ENCODE data around the gene COPS7A.

COPS7A gene

GRCh38 chr12:6754411-6754810 is 30.6 kb downstream of the COPS7A start:
- DNase-seq: no peak
- Histone ChIP-seq H3K14ac (ENCODE audit: low read length in 2 of 2) (no peak overlapping the region), H3K9ac (ENCODE audit: low read length) (no peak overlapping the region), H2BK15ac (ENCODE audit: low read depth, poor library complexity, severe bottlenecking) (no peak overlapping the region), H3K9me3 (ENCODE audit: control insufficient read depth, low read length) (no peaks in the 10 kb centered on the region), H2BK12ac (ENCODE audit: low read length in 2 of 2) (no peak overlapping the region), H3K4me3 (ENCODE audit: insufficient read depth in 1 of 2, low read depth in 1 of 2, low read length in 2 of 2) (no peak overlapping the region), H3K27ac (ENCODE audit: low read length, poor library complexity, severe bottlenecking) (no peak overlapping the region), H4K8ac (ENCODE audit: low read length) (no peak overlapping the region), H3K4ac (ENCODE audit: low read depth in 1 of 2, low read length in 2 of 2) (no peak overlapping the region), H2BK5ac (ENCODE audit: low read depth, low read length, poor library complexity, severe bottlenecking) (no peak overlapping the region), H3K36me3 (ENCODE audit: control insufficient read depth in 1 of 2, insufficient read depth in 2 of 2, low read depth in 1 of 2, low read length in 2 of 2) (peaks cover 21 to 26% of the 10 kb centered on the region in 2 experiments), H3K79me1 (replicated peaks; ENCODE audit: low read length, poor library complexity, severe bottlenecking) (peaks cover 10% of the 10 kb centered on the region), H3K4me2 (ENCODE audit: low read length, poor library complexity, severe bottlenecking) (no peak overlapping the region), H2AK5ac (ENCODE audit: low read length, severe bottlenecking) (no peak overlapping the region), H3K23ac (ENCODE audit: low read length in 2 of 2) (no peak overlapping the region), H3K27me3 (ENCODE audit: control insufficient read depth in 1 of 2, insufficient read depth in 1 of 2, low read length in 2 of 2) (no peaks in the 10 kb centered on the region), H2BK120ac (ENCODE audit: low read depth, low read length) (no peak overlapping the region), H3K4me1 (ENCODE audit: control insufficient read depth, insufficient read depth, low read depth, low read length) (peaks cover 8% of the 10 kb centered on the region), H4K91ac (ENCODE audit: low read length) (no peak overlapping the region), H2AFZ (ENCODE audit: low read depth, low read length) (no peak overlapping the region), H3K18ac (ENCODE audit: low read depth in 1 of 2, low read length in 2 of 2) (no peak overlapping the region)
- WGBS: 94% methylated on average over 2 of the region's 2 CpGs

GRCh38 chr12:6757028-6757690 is 33.3 kb downstream of the COPS7A start:
- no peak overlapping the region for H3K9ac ChIP-seq (ENCODE audit: low read length)
- WGBS: 85% methylated on average over 7 of the region's 8 CpGs
- no peak overlapping the region for H2BK120ac ChIP-seq (ENCODE audit: low read depth, low read length)
- no peak overlapping the region for H3K4me3 ChIP-seq (ENCODE audit: insufficient read depth in 1 of 2, low read depth in 1 of 2, low read length in 2 of 2)
- H3K14ac ChIP-seq (ENCODE audit: low read length in 2 of 2): no peak overlapping the region
- H3K9me3 ChIP-seq (ENCODE audit: control insufficient read depth, low read length): no peaks in the 10 kb centered on the region
- no peaks in the 10 kb centered on the region for H3K79me1 ChIP-seq (replicated peaks; ENCODE audit: low read length, poor library complexity, severe bottlenecking)
- H3K27ac ChIP-seq (ENCODE audit: low read length, poor library complexity, severe bottlenecking): no peak overlapping the region
- DNase-seq: no peak
- no peaks in the 10 kb centered on the region for H3K27me3 ChIP-seq (ENCODE audit: control insufficient read depth in 1 of 2, insufficient read depth in 1 of 2, low read length in 2 of 2)
- no peak overlapping the region for H3K4ac ChIP-seq (ENCODE audit: low read depth in 1 of 2, low read length in 2 of 2)
- no peak overlapping the region for H2AFZ ChIP-seq (ENCODE audit: low read depth, low read length)
- peaks cover 4% of the 10 kb centered on the region for H3K4me1 ChIP-seq (ENCODE audit: control insufficient read depth, insufficient read depth, low read depth, low read length)
- H3K23ac ChIP-seq (ENCODE audit: low read length in 2 of 2): no peak overlapping the region
- no peak overlapping the region for H2BK15ac ChIP-seq (ENCODE audit: low read depth, poor library complexity, severe bottlenecking)
- no peak overlapping the region for H2AK5ac ChIP-seq (ENCODE audit: low read length, severe bottlenecking)
- H3K4me2 ChIP-seq (ENCODE audit: low read length, poor library complexity, severe bottlenecking): no peak overlapping the region
- H3K36me3 ChIP-seq (ENCODE audit: control insufficient read depth in 1 of 2, insufficient read depth in 2 of 2, low read depth in 1 of 2, low read length in 2 of 2): no peaks in the 10 kb centered on the region
- no peak overlapping the region for H4K91ac ChIP-seq (ENCODE audit: low read length)
- no peak overlapping the region for H4K8ac ChIP-seq (ENCODE audit: low read length)
- no peak overlapping the region for H3K18ac ChIP-seq (ENCODE audit: low read depth in 1 of 2, low read length in 2 of 2)
- H2BK5ac ChIP-seq (ENCODE audit: low read depth, low read length, poor library complexity, severe bottlenecking): no peak overlapping the region
- no peak overlapping the region for H2BK12ac ChIP-seq (ENCODE audit: low read length in 2 of 2)

GRCh38 chr12:6758506-6759095 is 34.8 kb downstream of the COPS7A start:
- Histone ChIP-seq H3K4me2 (ENCODE audit: low read length, poor library complexity, severe bottlenecking) (no peak overlapping the region), H4K91ac (ENCODE audit: low read length) (no peak overlapping the region), H3K14ac (ENCODE audit: low read length in 2 of 2) (no peak overlapping the region), H3K18ac (ENCODE audit: low read depth in 1 of 2, low read length in 2 of 2) (no peak overlapping the region), H3K9ac (ENCODE audit: low read length) (no peak overlapping the region), H3K27me3 (ENCODE audit: control insufficient read depth in 1 of 2, insufficient read depth in 1 of 2, low read length in 2 of 2) (no peaks in the 10 kb centered on the region), H3K36me3 (ENCODE audit: control insufficient read depth in 1 of 2, insufficient read depth in 2 of 2, low read depth in 1 of 2, low read length in 2 of 2) (no peaks in the 10 kb centered on the region), H2BK15ac (ENCODE audit: low read depth, poor library complexity, severe bottlenecking) (no peak overlapping the region), H2BK5ac (ENCODE audit: low read depth, low read length, poor library complexity, severe bottlenecking) (no peak overlapping the region), H3K4ac (ENCODE audit: low read depth in 1 of 2, low read length in 2 of 2) (peak overlapping the region in 1 of 2 experiments; percentile 50), H2BK12ac (ENCODE audit: low read length in 2 of 2) (no peak overlapping the region), H3K79me1 (replicated peaks; ENCODE audit: low read length, poor library complexity, severe bottlenecking) (no peaks in the 10 kb centered on the region), H3K4me1 (ENCODE audit: control insufficient read depth, insufficient read depth, low read depth, low read length) (peaks cover 6% of the 10 kb centered on the region), H2AFZ (ENCODE audit: low read depth, low read length) (no peak overlapping the region), H4K8ac (ENCODE audit: low read length) (no peak overlapping the region), H3K9me3 (ENCODE audit: control insufficient read depth, low read length) (no peaks in the 10 kb centered on the region), H2BK120ac (ENCODE audit: low read depth, low read length) (no peak overlapping the region), H3K23ac (ENCODE audit: low read length in 2 of 2) (no peak overlapping the region), H3K4me3 (ENCODE audit: insufficient read depth in 1 of 2, low read depth in 1 of 2, low read length in 2 of 2) (no peak overlapping the region), H2AK5ac (ENCODE audit: low read length, severe bottlenecking) (no peak overlapping the region), H3K27ac (ENCODE audit: low read length, poor library complexity, severe bottlenecking) (no peak overlapping the region)
- WGBS: 90% methylated on average over 9 of the region's 9 CpGs
- DNase-seq: no peak

GRCh38 chr12:6759741-6760140 is 35.9 kb downstream of the COPS7A start:
- 93% methylated on average over 5 of the region's 5 CpGs for WGBS
- H3K4me1 ChIP-seq (ENCODE audit: control insufficient read depth, insufficient read depth, low read depth, low read length): peaks cover 5% of the 10 kb centered on the region
- no peak overlapping the region for H3K4me3 ChIP-seq (ENCODE audit: insufficient read depth in 1 of 2, low read depth in 1 of 2, low read length in 2 of 2)
- no peak overlapping the region for H3K4me2 ChIP-seq (ENCODE audit: low read length, poor library complexity, severe bottlenecking)
- no peak overlapping the region for H4K91ac ChIP-seq (ENCODE audit: low read length)
- no peak overlapping the region for H2AFZ ChIP-seq (ENCODE audit: low read depth, low read length)
- no peaks in the 10 kb centered on the region for H3K79me1 ChIP-seq (replicated peaks; ENCODE audit: low read length, poor library complexity, severe bottlenecking)
- no peak overlapping the region for H3K27ac ChIP-seq (ENCODE audit: low read length, poor library complexity, severe bottlenecking)
- H3K9me3 ChIP-seq (ENCODE audit: control insufficient read depth, low read length): no peaks in the 10 kb centered on the region
- H3K23ac ChIP-seq (ENCODE audit: low read length in 2 of 2): no peak overlapping the region
- no peak overlapping the region for H2BK120ac ChIP-seq (ENCODE audit: low read depth, low read length)
- H2AK5ac ChIP-seq (ENCODE audit: low read length, severe bottlenecking): no peak overlapping the region
- no peak overlapping the region for H3K4ac ChIP-seq (ENCODE audit: low read depth in 1 of 2, low read length in 2 of 2)
- H3K36me3 ChIP-seq (ENCODE audit: control insufficient read depth in 1 of 2, insufficient read depth in 2 of 2, low read depth in 1 of 2, low read length in 2 of 2): no peaks in the 10 kb centered on the region
- no peak overlapping the region for H4K8ac ChIP-seq (ENCODE audit: low read length)
- H2BK5ac ChIP-seq (ENCODE audit: low read depth, low read length, poor library complexity, severe bottlenecking): no peak overlapping the region
- no peaks in the 10 kb centered on the region for H3K27me3 ChIP-seq (ENCODE audit: control insufficient read depth in 1 of 2, insufficient read depth in 1 of 2, low read length in 2 of 2)
- H3K14ac ChIP-seq (ENCODE audit: low read length in 2 of 2): no peak overlapping the region
- DNase-seq: no peak
- no peak overlapping the region for H3K18ac ChIP-seq (ENCODE audit: low read depth in 1 of 2, low read length in 2 of 2)
- no peak overlapping the region for H3K9ac ChIP-seq (ENCODE audit: low read length)
- H2BK15ac ChIP-seq (ENCODE audit: low read depth, poor library complexity, severe bottlenecking): no peak overlapping the region
- no peak overlapping the region for H2BK12ac ChIP-seq (ENCODE audit: low read length in 2 of 2)
